Retinal pigment epithelial cell (primary cell): Measurements from ENCODE around the gene GDF7.

Source experiments
- DNase-seq: peaks from one replicate; pipeline ENCODE4 v3.0.0-alpha.2; 2010; ENCODE audit warnings: low read depth
- H3K4me3 ChIP-seq: 2 replicates; pipeline ENCODE4 v1.5.1; 2011; ENCODE audit warnings: mild to moderate bottlenecking, low read length, control low read depth, moderate library complexity
- CTCF ChIP-seq: conservative IDR thresholded peaks from 2 replicates; pipeline ENCODE4 v1.5.1; 2011; ENCODE audit warnings: low read depth, low read length, control low read depth, inconsistent platforms

GDF7 gene

GRCh38 chr2:20675701-20676352 is 8.9 kb downstream of the GDF7 start:
- no peak for TF ChIP-seq CTCF
- no peak for DNase-seq
- H3K4me3 ChIP-seq, result no peak overlapping the region

GRCh38 chr2:20676353-20677215 is 9.6 kb downstream of the GDF7 start:
- DNase-seq, result no peak
- no peak overlapping the region for H3K4me3 ChIP-seq
- TF ChIP-seq CTCF, result peak; percentile 25

- no peak overlapping the region for H3K4me3 ChIP-seq
- TF ChIP-seq CTCF, result peak; percentile 24
- no peak for DNase-seq
These were observed 10.5 kb downstream of the GDF7 start for GRCh38 chr2:20677301-20678085.

- H3K4me3 ChIP-seq, result no peak overlapping the region
- TF ChIP-seq CTCF, result no peak
- no peak for DNase-seq
These were observed 11.1 kb downstream of the GDF7 start for GRCh38 chr2:20678086-20678395.

- no peak for TF ChIP-seq CTCF
- no peak overlapping the region for H3K4me3 ChIP-seq
- no peak for DNase-seq
These were observed 11.8 kb downstream of the GDF7 start for GRCh38 chr2:20678780-20679179.

- TF ChIP-seq CTCF, result no peak
- H3K4me3 ChIP-seq, result no peak overlapping the region
- DNase-seq, result no peak
These were observed 13.9 kb downstream of the GDF7 start for GRCh38 chr2:20680744-20681375.
